ACHN (cell line): ENCODE results near the gene NUCKS1.

Experiments
- DNase-seq: peaks from one replicate; pipeline ENCODE4 v3.0.0-alpha.2; 2015
- in situ Hi-C: cut with HindIII; loops from 2 replicates; pipeline ENCODE4 v1.10.0; 2017; ENCODE audit warnings: low sequenced_read_pairs, low pct_ligation_motif_present, low pct_unique_long_range_greater_than_20kb

NUCKS1 gene

DNA sequence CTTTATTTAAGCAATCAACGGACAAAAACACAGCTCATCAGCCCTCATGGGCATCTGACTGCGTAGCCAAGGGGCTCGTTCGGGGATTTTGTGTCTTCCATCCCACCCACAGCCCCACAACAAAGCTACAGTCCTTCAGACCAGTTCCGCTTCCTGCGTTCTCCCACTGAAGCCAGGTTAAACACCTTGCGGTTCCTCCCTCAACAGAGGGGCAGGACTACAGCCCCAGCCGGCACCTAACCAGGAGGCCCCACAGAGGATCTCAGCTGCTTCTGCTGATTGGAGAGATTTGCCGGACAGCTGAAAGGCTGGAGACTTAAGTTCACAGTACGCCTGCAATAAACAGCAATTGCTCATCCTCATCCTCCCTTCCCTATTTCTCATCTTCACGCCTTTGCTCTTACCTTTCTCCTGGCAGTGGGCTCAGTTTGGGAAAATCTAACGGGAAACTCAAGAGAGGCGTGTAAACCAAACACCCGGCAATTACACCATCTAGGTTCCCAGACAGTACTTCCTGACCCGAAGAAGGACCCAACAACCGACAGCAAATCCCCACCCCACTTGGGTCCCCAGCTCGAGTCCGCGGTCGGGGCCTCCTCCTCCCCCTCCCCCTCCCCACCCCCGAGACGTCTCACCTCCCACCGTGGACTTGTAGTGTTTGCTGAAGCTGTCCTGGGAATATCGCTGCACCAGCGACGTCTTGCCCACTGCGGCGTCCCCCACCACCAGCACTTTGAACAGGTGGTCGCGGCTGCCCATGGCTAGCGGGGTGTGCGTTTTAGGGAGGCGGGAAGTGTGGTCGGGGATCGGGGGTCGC lies 24.4 kb upstream of the NUCKS1 start:
- no peak for DNase-seq
- in situ Hi-C loops: no loop called here

DNA sequence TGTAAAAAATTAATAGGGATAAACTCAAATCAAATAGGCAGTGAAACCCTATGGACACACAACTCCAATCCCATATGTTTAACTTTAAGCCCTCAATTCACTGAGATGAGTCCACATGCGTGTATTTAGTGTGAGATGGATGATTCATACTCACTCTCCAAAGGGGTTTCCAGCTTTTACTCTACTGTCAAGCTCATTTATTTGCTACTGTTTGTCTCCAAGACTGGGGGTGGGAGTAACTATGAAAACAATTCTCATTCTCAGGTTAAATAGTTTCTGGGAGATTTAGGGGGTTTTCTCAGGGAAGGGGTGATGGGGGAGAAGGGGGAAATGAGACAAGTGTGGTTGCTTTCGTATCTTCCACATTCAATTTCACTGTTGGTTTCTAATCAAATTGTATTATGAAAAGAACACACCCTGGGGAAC lies 22.6 kb upstream of the NUCKS1 start:
- no peak for DNase-seq
- in situ Hi-C loops: no loop called here

DNA sequence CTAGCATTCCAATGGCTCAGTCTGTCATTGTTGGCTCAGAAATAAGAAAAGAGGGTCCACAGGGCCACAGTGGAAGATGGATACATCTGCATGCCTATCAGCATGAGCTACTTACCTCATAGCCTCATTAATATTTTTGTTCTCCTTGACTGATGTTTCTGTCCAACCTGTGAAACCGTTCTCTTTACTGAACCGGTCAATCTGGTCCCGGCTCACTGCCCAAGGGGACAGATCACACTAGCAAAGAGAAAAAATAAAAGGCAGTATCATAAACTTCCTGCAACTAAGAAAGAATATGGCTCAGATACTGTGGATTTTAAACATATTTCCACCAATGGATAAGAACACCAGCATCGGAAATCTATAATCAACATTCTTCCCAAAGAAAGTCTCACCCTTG lies 20.6 kb upstream of the NUCKS1 start:
- in situ Hi-C loops: no loop called here
- no peak for DNase-seq

DNA sequence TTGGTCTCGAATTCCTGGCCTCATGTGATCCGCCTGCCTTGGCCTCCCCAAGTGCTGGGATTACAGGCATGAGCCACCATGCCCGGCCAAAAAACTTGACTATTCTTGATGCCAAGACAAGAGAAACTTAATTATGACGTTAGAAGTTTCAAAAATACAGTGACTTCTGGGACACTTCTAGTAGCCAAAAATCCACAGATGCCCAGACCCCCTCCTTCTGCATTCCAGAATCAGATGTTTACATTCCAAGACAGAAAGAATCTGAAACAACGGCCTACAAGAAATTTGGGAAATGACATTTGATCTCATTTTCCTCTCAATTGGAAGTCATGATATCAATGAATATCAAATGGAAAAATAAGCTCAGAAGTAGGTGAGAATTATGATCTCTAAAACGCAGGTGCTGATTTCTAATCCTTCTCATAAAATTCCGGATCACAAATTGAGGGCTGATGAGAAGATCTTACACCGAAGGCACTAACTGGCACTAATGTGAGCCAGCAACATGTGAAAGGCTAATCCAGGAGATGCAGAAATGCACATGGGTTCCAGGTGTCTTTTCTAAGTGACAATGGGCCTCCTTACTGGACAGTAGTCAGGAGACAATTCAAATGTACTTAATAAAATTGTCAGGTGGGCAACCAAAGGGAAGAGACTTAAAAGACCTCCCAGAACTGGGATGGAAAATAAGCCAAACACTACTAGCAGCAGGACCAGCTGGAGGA lies 19.8 kb upstream of the NUCKS1 start:
- in situ Hi-C loops: no loop called here

DNA sequence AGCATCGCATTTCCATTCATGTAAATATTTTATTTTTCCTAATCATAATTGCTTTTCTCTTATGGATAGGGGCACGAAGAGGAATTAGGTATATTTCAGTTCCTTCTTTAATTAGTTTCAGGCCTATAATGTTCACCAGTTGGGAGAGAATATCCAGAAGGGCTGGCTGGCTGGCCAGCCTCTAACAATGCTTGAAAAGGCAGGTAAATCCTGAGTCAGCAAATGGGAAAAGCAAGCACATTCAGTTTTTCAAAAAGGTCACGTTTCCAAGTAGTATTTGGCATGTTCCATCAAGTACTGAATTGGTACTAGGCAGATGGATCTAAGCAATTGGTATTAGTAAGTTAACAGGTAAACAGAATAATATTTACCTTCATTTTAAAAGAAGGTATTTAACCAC lies 17.3 kb upstream of the NUCKS1 start:
- DNase-seq: no peak
- in situ Hi-C loops: no loop called here

More for the DNA sequence above, 19.8 kb upstream of the NUCKS1 start:
- no peak for DNase-seq

DNA sequence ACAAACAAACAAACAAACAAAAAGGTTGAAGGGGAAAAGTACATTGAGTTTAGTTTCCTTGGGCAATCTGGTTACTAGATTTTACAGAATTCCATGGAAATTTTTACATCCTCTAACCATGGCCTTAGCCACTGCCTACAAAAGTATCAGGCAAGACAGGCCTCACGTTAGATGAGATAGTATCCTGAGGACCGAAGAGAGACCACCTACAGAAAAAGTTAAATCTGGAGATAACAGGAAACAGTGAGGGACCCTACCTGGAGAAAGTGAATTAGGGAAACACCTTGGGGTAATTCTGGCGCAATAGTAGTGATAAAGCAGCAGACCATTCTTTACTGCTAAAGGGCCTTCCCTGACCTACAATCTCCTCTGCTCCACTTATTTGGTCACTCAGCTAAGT lies 16.6 kb upstream of the NUCKS1 start:
- no peak for DNase-seq
- in situ Hi-C loops: no loop called here

DNA sequence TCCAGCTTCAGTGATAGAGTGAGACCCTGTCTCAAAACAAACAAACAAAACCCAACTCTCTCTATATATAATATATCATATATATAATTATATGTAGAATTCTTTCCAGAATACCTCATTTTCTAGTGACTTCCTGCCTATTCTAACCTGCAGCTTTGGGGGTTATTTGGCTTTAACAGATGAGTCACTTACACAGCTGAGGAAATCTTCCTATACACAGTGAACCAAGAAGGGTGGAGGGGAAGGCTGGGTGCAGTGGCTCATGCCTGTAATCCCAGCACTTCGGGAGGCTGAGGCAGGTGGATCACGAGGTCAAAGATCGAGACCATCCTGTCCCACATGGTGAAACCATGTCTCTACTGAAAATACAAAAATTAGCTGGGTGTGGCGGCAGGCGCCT lies 16.1 kb upstream of the NUCKS1 start:
- DNase-seq: peak; percentile 48
- in situ Hi-C loops: no loop called here

DNA sequence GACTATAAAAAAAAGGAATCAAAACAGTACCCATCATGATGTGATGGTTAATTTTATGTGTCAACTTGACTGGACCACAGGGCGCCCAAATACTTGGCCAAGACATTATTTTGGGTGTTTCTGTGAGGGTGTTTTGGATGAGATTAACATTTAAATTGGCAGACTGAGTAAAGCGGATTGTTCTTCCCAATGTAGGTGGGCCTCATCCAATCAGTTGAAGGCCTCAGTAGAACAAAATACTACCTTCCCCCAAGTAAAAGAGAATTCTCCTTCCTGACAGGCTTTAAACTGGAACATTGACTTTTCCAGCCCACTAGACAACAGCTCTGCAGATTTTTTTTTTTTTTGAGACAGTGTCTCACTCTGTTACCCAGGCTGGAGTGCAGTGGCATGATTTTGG lies 14.6 kb upstream of the NUCKS1 start:
- in situ Hi-C loops: no loop called here
- DNase-seq: no peak

DNA sequence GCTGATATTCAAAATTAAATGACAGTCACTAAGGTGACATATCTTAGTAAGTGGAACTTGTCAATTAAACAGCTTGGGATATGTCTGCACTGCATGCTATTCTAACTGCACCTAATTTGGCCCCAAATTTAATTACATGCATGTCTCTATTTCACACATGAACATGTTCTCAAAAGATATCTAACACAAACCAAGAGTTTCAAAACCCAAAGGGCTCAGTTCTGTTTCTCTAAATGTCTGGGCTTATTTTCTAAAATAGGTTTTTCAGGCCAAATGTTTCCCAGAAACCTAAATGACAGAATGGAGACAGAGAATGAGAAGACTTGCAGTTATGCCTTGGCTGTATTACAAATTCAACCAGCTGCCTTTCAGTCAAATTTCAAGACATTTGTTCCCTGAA lies 14.0 kb upstream of the NUCKS1 start:
- in situ Hi-C loops: no loop called here

DNA sequence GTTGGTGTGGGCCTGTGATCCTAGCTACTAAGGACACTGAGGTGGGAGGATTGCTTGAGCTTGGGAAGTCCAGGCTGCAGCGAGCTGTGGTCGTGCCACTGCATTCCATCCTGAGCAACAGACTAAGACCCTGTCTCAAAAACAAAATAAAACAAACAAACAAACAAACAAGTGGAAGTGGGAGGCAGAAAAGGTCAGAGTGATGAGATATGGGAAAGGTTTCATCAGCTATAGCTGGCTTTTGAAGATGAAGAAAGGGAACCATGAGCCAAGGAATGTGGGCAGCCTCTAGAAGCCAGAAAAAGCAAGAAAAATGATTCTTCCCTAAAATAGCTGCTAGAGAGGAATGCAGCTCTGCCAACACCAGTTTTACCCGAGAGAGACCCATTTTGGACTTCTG lies 10.6 kb upstream of the NUCKS1 start:
- DNase-seq: no peak
- in situ Hi-C loops: no loop called here

More for the DNA sequence above, 14.0 kb upstream of the NUCKS1 start:
- no peak for DNase-seq

DNA sequence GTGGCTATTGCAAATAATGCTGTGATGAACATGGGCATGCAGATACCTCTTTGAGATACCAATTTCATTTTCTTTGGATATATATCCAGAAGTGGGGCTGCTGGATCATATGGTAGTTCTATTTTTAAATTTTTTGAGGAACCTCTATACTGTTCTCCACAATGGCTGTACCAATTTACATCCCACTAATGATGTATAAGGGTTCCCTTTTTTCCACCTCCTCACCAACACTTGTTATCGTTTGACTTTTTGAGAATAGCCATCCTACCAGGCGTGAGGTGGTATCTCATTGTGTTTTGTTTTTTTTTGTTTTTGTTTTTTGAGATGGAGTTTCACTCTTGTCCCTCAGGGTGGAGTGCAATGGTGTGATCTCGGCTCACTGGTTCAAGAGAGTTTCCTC lies 6.6 kb upstream of the NUCKS1 start:
- in situ Hi-C loops: no loop called here
- no peak for DNase-seq

DNA sequence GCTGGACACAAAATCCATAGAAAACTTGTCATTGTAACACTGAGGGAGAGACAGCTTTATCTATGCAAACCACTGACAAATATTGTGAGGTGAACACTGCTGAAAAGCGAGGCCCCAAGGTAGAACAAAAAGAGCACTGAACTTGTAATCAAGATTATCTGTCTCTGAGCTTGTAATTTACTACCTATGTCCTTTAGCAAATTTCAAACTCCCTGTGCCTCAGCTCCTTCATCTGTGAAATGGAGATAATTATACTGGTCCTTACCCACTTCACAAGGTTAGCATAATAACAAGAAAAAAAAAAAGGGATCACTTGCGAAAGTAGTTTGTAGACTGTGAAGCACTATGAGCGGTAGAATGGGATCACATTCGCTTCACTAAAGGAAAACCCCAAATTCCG lies 4.9 kb upstream of the NUCKS1 start:
- no peak for DNase-seq
- in situ Hi-C loops: no loop called here

DNA sequence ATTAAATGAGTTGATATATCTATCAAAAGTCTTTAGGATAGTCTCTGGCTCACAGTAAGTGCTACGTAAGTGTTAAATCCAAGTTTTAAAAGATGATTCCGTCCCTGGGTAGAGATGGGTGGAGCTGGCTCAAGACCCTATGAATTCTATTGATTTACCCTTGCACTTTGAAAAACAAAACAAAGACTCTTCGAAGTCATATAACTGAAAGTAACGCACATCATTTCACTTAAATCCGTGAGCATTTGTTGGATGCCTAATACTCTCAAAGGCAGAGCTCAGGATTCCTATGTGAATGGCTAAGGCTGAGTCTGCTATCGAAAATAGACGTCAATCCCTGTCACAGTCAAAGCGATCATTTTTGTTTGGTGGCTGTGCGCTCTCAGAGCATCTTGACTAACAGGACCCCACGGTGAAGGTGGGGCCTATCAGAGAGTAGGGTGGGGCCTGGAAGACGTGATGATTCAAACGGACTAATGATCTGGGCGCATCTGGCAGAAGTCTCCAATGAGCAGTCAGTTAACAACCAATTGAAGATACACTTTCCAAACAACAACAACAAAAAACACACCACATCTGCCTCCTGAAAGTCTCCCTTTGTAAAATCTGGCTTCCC lies 1.2 kb upstream of the NUCKS1 start:
- in situ Hi-C loops: no loop called here
- no peak for DNase-seq

DNA sequence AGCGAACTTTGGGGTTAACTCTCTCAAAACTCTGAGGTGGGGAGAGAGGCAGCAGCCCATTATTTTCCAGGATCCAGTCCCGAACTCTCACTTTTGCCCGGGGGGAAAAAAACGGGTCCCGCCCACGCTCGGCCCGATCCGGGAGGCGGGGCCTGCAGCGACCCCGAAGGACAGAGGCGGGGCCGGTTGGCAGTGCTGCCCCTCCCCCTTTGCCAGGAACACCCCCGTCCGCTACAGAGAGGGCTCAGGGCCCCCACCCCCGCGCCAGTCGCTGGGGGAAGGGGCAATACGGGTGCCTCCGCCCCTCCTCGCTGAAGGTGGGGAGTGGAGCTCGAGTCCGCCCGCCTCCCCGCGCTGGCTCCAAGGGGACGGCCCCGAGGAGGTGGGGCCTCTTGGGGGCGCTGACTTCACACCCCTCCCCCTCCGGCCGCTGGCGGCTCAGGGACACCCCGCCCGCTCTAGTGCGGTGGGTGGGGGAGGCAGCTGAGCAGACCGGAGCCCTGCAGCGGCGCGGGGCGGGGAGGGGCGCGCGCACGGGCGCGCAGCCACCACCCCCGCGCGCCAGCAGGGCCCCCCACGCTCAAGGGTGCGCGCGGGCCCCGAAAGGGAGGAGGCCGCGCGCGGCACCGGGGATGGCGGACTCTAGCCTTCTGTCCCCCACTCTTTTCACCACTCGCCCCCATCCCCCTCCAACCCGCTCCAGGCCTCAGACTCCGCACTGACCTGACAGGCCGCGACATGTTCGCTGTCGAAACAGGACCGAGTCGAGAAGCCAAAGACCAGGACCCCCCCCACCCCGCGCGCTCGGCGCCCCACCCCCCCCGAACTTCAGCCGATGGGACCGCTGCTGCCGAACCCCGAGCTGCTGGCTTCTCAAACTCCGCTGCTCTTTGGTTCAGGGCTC lies 496 bp downstream of the NUCKS1 start:
- peak; percentile 98 for DNase-seq
- in situ Hi-C loops: no loop called here

DNA sequence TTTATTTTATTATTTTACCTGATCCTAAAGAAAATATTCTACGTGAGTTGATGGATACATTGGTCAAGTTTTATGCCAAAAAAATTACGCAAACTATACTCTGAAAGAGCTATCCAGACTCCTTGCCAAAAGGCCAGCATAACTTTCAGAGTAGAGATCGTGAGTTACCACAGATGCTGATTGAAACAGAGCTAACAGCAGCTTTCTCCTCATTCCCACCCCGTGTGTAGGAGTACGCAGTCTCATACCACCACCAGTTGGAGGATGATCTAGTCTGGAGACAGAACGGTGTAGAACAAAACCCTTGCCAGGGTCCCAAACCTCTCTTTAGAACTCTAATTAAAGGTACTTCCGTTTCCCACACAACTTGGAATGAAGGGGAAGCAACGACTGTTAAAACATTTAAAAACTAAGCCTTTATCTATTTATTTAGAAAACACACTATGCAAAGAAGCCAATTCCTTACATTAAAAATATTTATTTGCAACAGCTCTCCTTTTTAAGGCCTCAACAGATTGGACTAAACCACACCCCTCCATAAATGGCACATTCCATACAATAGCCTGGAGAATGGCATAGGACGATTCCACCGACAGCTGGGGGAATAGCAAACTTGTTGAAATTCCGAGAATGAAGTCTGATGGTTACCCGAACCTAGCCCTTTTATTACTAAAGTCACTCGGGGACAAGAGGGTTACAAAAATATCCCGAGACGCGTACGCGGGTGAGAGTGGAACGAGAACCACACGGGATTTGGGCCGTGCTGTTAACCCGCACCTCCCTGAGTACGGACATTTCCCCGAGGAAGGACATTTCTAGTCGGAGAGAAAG lies 1.4 kb downstream of the NUCKS1 start:
- peak; percentile 34 for DNase-seq
- in situ Hi-C loops: no loop called here

DNA sequence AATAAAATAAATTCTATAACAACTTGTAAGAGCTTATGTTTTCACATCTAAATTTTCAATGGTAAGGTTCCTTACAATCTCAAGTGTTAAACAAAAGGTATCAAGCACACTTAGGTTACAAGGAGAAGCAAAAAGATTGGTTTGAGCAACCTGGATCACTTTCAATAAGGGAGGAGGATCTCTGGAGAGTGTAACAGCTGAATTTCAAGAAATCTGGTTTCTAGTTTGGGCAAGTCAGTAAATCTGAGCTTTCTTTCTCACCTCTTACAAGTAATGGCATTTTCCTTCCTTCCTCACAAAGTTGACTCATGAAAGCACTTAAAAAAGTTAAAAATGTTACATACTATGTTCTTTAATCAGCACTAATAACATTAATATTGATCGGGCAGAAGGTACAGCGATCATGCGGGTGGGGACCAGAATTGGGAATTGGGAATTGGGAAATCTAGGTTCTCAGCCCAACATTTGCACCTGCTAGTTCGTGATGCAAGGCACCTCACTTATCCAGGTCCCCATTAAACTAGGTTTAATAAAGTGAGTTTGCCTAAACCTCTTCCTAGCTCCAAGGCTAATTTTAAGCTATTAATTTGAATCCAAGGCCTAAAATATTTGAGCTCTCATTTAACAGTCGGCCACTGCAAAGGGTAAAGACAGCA lies 3.1 kb downstream of the NUCKS1 start:
- in situ Hi-C loops: no loop called here

DNA sequence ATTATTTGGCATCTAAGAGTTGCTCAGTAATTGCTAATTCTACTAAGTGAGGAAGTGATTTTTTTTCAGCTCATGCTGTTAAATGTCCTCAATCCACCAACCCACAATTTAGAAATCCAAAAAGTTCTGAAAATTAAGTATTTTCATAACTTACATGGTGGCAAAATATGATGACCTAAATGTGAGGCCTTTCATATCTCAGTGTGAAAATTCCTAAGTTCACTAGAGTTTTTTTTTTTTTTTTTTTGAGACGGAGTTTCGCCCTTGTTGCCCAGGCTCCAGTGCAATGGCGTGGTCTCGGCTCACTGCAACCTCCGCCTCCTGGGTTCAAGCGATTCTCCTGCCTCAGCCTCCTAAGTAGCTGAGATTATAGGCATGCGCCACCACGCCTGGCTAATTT lies 5.6 kb downstream of the NUCKS1 start:
- in situ Hi-C loops: no loop called here
- no peak for DNase-seq

More for the DNA sequence above, 3.1 kb downstream of the NUCKS1 start:
- DNase-seq: no peak
